Loucy (cell line): ENCODE results near the gene NTNG1.
"Not testable (repeated sequence)": the region's sequence is repeated elsewhere in the genome, so short reads cannot be mapped to it uniquely, and the experiment has no call there.

Experiments used
- H2AFZ ChIP-seq: fragments of 200-600 bp; sonication (generic); 2 replicates; pipeline ENCODE4 v1.6.0; 2016; ENCODE audit warnings: antibody characterized with exemption, mild to moderate bottlenecking, low read length, moderate library complexity
- H3F3A ChIP-seq: fragments of 200-600 bp; 2 replicates; pipeline ENCODE4 v1.6.0; 2016; ENCODE audit warnings: antibody characterized with exemption, low read depth, mild to moderate bottlenecking
- H3K27me3 ChIP-seq: fragments of 200-600 bp; sonication (generic); 2 replicates; pipeline ENCODE4 v1.6.1; 2014; ENCODE audit warnings: low read length, mild to moderate bottlenecking; ENCODE audit not compliant: insufficient read depth, poor library complexity, severe bottlenecking
- H3K36me3 ChIP-seq: fragments of 200-600 bp; sonication (generic); 2 replicates; pipeline ENCODE4 v1.6.1; 2016; ENCODE audit warnings: low read length; ENCODE audit not compliant: insufficient read depth
- H3K4me1 ChIP-seq: fragments of 200-600 bp; sonication (generic); 2 replicates; pipeline ENCODE4 v1.5.1; 2014; ENCODE audit warnings: low read length, mild to moderate bottlenecking; ENCODE audit not compliant: insufficient read depth, poor library complexity, severe bottlenecking
- H3K4me2 ChIP-seq: fragments of 200-600 bp; sonication (generic); 2 replicates; pipeline ENCODE4 v1.6.0; 2014; ENCODE audit warnings: antibody characterized with exemption, low read length, low read depth, mild to moderate bottlenecking; ENCODE audit not compliant: poor library complexity, severe bottlenecking
- H3K4me3 ChIP-seq: fragments of 200-600 bp; sonication (generic); 2 replicates; pipeline ENCODE4 v1.5.1; 2014; ENCODE audit warnings: low read length, mild to moderate bottlenecking, mixed read lengths; ENCODE audit not compliant: poor library complexity, severe bottlenecking
- H3K79me2 ChIP-seq: fragments of 200-600 bp; sonication (generic); 2 replicates; pipeline ENCODE4 v1.6.1; 2014; ENCODE audit warnings: low read length; ENCODE audit not compliant: insufficient read depth
- H3K9ac ChIP-seq: fragments of 200-600 bp; sonication (generic); 2 replicates; pipeline ENCODE4 v1.6.0; 2014; ENCODE audit warnings: mild to moderate bottlenecking, low read depth, low read length, moderate library complexity; ENCODE audit not compliant: poor library complexity, severe bottlenecking
- H3K9me2 ChIP-seq: fragments of 200-600 bp; sonication (generic); replicated peaks from 2 replicates; pipeline ENCODE4 v1.6.1; 2016; ENCODE audit warnings: low read depth, low read length, mixed read lengths
- H3K9me3 ChIP-seq: fragments of 200-600 bp; sonication (generic); 2 replicates; pipeline ENCODE4 v1.6.1; 2014; ENCODE audit warnings: mild to moderate bottlenecking, antibody characterized with exemption, low read length, low read depth; ENCODE audit not compliant: insufficient read depth
- H4K20me1 ChIP-seq: fragments of 200-600 bp; sonication (generic); 2 replicates; pipeline ENCODE4 v1.6.0; 2014; ENCODE audit warnings: antibody characterized with exemption, low read length, mild to moderate bottlenecking; ENCODE audit not compliant: insufficient read depth, poor library complexity, severe bottlenecking
- CTCF ChIP-seq: fragments of 200-600 bp; sonication (generic); conservative IDR thresholded peaks from 2 replicates; pipeline ENCODE4 v1.5.1; 2014; ENCODE audit warnings: mild to moderate bottlenecking, antibody characterized with exemption, low read length
- EZH2phosphoT487 ChIP-seq: fragments of 200-600 bp; IDR thresholded peaks from 2 replicates; pipeline ENCODE4 v1.6.1; 2018; ENCODE audit warnings: antibody characterized with exemption, mild to moderate bottlenecking, moderate library complexity, borderline replicate concordance

Gene NTNG1

GRCh38 chr1:107140703-107141490 lies at the start of gene NTNG1:
Gene NTNG1, plus strand, starts transcription at chr1:107141039.
- Histone ChIP-seq H3K9me2 (no peaks in the 10 kb centered on the region), H3K79me2 (no peaks in the 10 kb centered on the region), H3K36me3 (no peaks in the 10 kb centered on the region), H3K27me3 (no peaks in the 10 kb centered on the region), H3K9ac (no peak within 1 kb of the TSS), H3K4me3 (no peak within 1 kb of the TSS), H4K20me1 (no peaks in the 10 kb centered on the region), H3F3A (no peaks in the 10 kb centered on the region), H3K4me1 (no peaks in the 10 kb centered on the region), H2AFZ (no peak within 1 kb of the TSS), H3K4me2 (no peak within 1 kb of the TSS), H3K9me3 (no peaks in the 10 kb centered on the region)
- no peak for TF ChIP-seq CTCF
- TF ChIP-seq EZH2phosphoT487 = no peak

GRCh38 chr1:107091418-107091817 lies 49.4 kb upstream of the NTNG1 start:
- TF ChIP-seq EZH2phosphoT487 (no peak), CTCF (no peak)
- Histone ChIP-seq H3K27me3 (no peaks in the 10 kb centered on the region), H2AFZ (no peak overlapping the region), H3F3A (no peaks in the 10 kb centered on the region), H3K79me2 (no peaks in the 10 kb centered on the region), H4K20me1 (no peaks in the 10 kb centered on the region), H3K9ac (no peak overlapping the region), H3K4me2 (no peak overlapping the region), H3K9me3 (no peaks in the 10 kb centered on the region), H3K9me2 (no peaks in the 10 kb centered on the region), H3K4me3 (no peak overlapping the region), H3K4me1 (no peaks in the 10 kb centered on the region), H3K36me3 (no peaks in the 10 kb centered on the region)

- not testable (repeated sequence) for H3K9me2 ChIP-seq, H2AFZ ChIP-seq, H3K4me1 ChIP-seq, H3K9ac ChIP-seq, H3K4me3 ChIP-seq, H4K20me1 ChIP-seq, H3K9me3 ChIP-seq, H3K36me3 ChIP-seq, H3K79me2 ChIP-seq, H3F3A ChIP-seq, H3K4me2 ChIP-seq, H3K27me3 ChIP-seq
Measured at GRCh38 chr1:107093395-107093794, 47.4 kb upstream of the NTNG1 start.

GRCh38 chr1:107095647-107096046 lies 45.2 kb upstream of the NTNG1 start:
- no peaks in the 10 kb centered on the region for H4K20me1 ChIP-seq
- H3K36me3 ChIP-seq = no peaks in the 10 kb centered on the region
- no peaks in the 10 kb centered on the region for H3K9me3 ChIP-seq
- H3K4me1 ChIP-seq = no peaks in the 10 kb centered on the region
- no peak overlapping the region for H2AFZ ChIP-seq
- TF ChIP-seq EZH2phosphoT487 (no peak), CTCF (no peak)
- no peaks in the 10 kb centered on the region for H3K9me2 ChIP-seq
- no peak overlapping the region for H3K9ac ChIP-seq
- no peak overlapping the region for H3K4me3 ChIP-seq
- no peak overlapping the region for H3K4me2 ChIP-seq
- no peaks in the 10 kb centered on the region for H3F3A ChIP-seq
- no peaks in the 10 kb centered on the region for H3K27me3 ChIP-seq
- H3K79me2 ChIP-seq = no peaks in the 10 kb centered on the region
